ENCODE data around the gene CRYBB3. TPM values are rescaled to one million over a fixed set of nuclear protein-coding genes. Genes with fewer than 3 reads are reported as not detected.
A peak's percentile ranks its signal among the peaks of the same experiment; 100 is the strongest.

Gene CRYBB3
- total RNA-seq, 1 experiment from 2014 or later, result 0.39 TPM

- no peak overlapping the region for H2BK15ac ChIP-seq (ENCODE audit: low read depth, low read length)
- no peaks in the 10 kb centered on the region for H3K79me2 ChIP-seq (ENCODE audit: insufficient read depth, low read length)
- peaks cover 0 to 5% (median 4%) of the 10 kb centered on the region in 3 experiments; a peak in 4 of 7 replicates for H3K36me3 Mint-ChIP-seq (ENCODE audit: insufficient read depth in 1 of 3, low read depth in 3 of 3)
- no peak overlapping the region for H3K4me3 Mint-ChIP-seq
- H2BK5ac ChIP-seq (ENCODE audit: insufficient read length, low read length), result no peak overlapping the region
- H4K5ac ChIP-seq (ENCODE audit: insufficient read length, low read depth, low read length), result no peak overlapping the region
- no peak overlapping the region for H4K8ac ChIP-seq (replicated peaks; ENCODE audit: insufficient read length, low read depth, low read length)
- H3K14ac ChIP-seq (ENCODE audit: insufficient read depth, low read length), result no peak overlapping the region
- H3K4me1 Mint-ChIP-seq, result peaks cover 9% of the 10 kb centered on the region in 2 experiments
- H3K18ac ChIP-seq (ENCODE audit: insufficient read length, low read depth, low read length), result no peak overlapping the region
- H3K9me3 Mint-ChIP-seq, result no peaks in the 10 kb centered on the region
- H3K27me3 Mint-ChIP-seq (ENCODE audit: low read depth), result no peaks in the 10 kb centered on the region
- TF ChIP-seq CTCF (conservative IDR thresholded peaks at IDR 0.05), result peak; percentile 56; the same call in 2 of the 3 replicates
- H3K27me3 ChIP-seq (ENCODE audit: insufficient read depth, low read length), result no peaks in the 10 kb centered on the region; the same call in 1 of the 2 replicates
- 0 out of 7 replicates have a peak overlapping the region, but pooled peaks of 1 of the 3 experiments have one; percentile 3 for H3K27ac Mint-ChIP-seq
- H4K91ac ChIP-seq (ENCODE audit: insufficient read length, low read depth, low read length), result no peak overlapping the region
- no peak overlapping the region for H3T11ph ChIP-seq (ENCODE audit: low read length)
- H3K27ac ChIP-seq (ENCODE audit: insufficient read length, low read depth, low read length), result no peak overlapping the region
- no peaks in the 10 kb centered on the region for H3K79me1 ChIP-seq (ENCODE audit: insufficient read depth, low read depth, low read length, poor library complexity, severe bottlenecking)
- no peak overlapping the region for H2AFZ ChIP-seq (ENCODE audit: low read length)
- no peaks in the 10 kb centered on the region for H3K9me3 ChIP-seq (ENCODE audit: control insufficient read depth, low read depth, low read length)
- H2BK120ac ChIP-seq (ENCODE audit: low read depth, low read length, poor library complexity, severe bottlenecking), result no peak overlapping the region
- H3K4me2 ChIP-seq (ENCODE audit: insufficient read depth, insufficient read length, low read length), result no peak overlapping the region
- H3K4ac ChIP-seq (ENCODE audit: low read depth, low read length), result no peak overlapping the region
- no peak for DNase-seq
- no CpG with 5 or more reads among the region's 5 CpGs for WGBS (ENCODE audit: extremely low coverage, insufficient read length, low lambda C conversion rate)
- no peak overlapping the region for H3K23ac ChIP-seq (ENCODE audit: insufficient read length, low read depth, low read length)
- no peaks in the 10 kb centered on the region for H4K20me1 ChIP-seq (ENCODE audit: control insufficient read depth, insufficient read depth, insufficient read length)
- H3K9ac ChIP-seq (ENCODE audit: extremely low read depth, insufficient read length, low read length), result no peak overlapping the region
- H2BK20ac ChIP-seq (ENCODE audit: low read depth, low read length, poor library complexity, severe bottlenecking), result no peak overlapping the region
- H2BK12ac ChIP-seq (ENCODE audit: insufficient read length, low read depth, low read length), result no peak overlapping the region
- no peaks in the 10 kb centered on the region for H3K4me1 ChIP-seq (ENCODE audit: insufficient read depth, low read length)
- no peak overlapping the region for H3K56ac ChIP-seq (ENCODE audit: insufficient read length, low read depth, low read length)
- no peaks in the 10 kb centered on the region for H3K23me2 ChIP-seq (ENCODE audit: insufficient read length, low read depth, low read length, poor library complexity, severe bottlenecking)
- no peak overlapping the region for H2AK5ac ChIP-seq (ENCODE audit: insufficient read length, low read length)
These were observed 27.5 kb upstream of the CRYBB3 start for GRCh38 chr22:25172153-25172552.

Measured in H9 (cell line).